ENCODE data around the gene POTED.
"Not testable (repeated sequence)": the region's sequence is repeated elsewhere in the genome, so short reads cannot be mapped to it uniquely, and the experiment has no call there.

- TF ChIP-seq CTCF (IDR thresholded peaks at IDR 0.05; ENCODE audit: insufficient read depth, low read length); GABPA (IDR thresholded peaks at IDR 0.05; ENCODE audit: low read depth): not testable (repeated sequence)
These were observed 42.2 kb downstream of the POTED start for GRCh38 chr21:13651746-13652145.

Measured in HL-60 (cell line).